NCI-H2171 treated with DMSO at 0.1 percent for 48 hours (cell line): ENCODE measurements around the gene NAB1.
A peak's percentile ranks its signal among the peaks of the same experiment; 100 is the strongest.
"Not testable (repeated sequence)": the region's sequence is repeated elsewhere in the genome, so short reads cannot be mapped to it uniquely, and the experiment has no call there.

Experiments used
- DNase-seq: peaks from one replicate; lab custom pipeline; 2025; lab: John Stamatoyannopoulos, UW

NAB1 gene

GRCh38 chr2:190670182-190670946 lies 21.5 kb downstream of the NAB1 start:
- no peak for DNase-seq

- DNase-seq = no peak
These were observed 26.2 kb downstream of the NAB1 start for GRCh38 chr2:190674966-190675650.

GRCh38 chr2:190677255-190677654 lies 28.4 kb downstream of the NAB1 start:
- DNase-seq = no peak

- DNase-seq = no peak
These were observed 29.7 kb downstream of the NAB1 start for GRCh38 chr2:190678444-190679162.

- DNase-seq = no peak
These were observed 30.5 kb downstream of the NAB1 start for GRCh38 chr2:190679391-190679790.

- peak; percentile 19 for DNase-seq
These were observed 31.1 kb downstream of the NAB1 start for GRCh38 chr2:190679813-190680591.

GRCh38 chr2:190682168-190682567 lies 33.3 kb downstream of the NAB1 start:
- DNase-seq = no peak

- DNase-seq = no peak
These were observed 34.9 kb downstream of the NAB1 start for GRCh38 chr2:190683802-190684201.

GRCh38 chr2:190684931-190685330 lies 36.0 kb downstream of the NAB1 start:
- DNase-seq = no peak

GRCh38 chr2:190685333-190685732 lies 36.5 kb downstream of the NAB1 start:
- DNase-seq = no peak

GRCh38 chr2:190693533-190694232 lies 44.8 kb downstream of the NAB1 start:
- peak; percentile 26 for DNase-seq

- no peak for DNase-seq
These were observed 45.6 kb downstream of the NAB1 start for GRCh38 chr2:190694479-190694878.

GRCh38 chr2:190695739-190696138 lies 46.9 kb downstream of the NAB1 start:
- no peak for DNase-seq

- no peak for DNase-seq
These were observed 48.0 kb downstream of the NAB1 start for GRCh38 chr2:190696792-190697398.

- DNase-seq = no peak
These were observed 48.5 kb downstream of the NAB1 start for GRCh38 chr2:190697421-190697820.

GRCh38 chr2:190698895-190699294 lies 50.0 kb downstream of the NAB1 start:
- no peak for DNase-seq

GRCh38 chr2:190701586-190701985 lies 52.7 kb downstream of the NAB1 start:
- DNase-seq = no peak

GRCh38 chr2:190705280-190705679 lies 56.4 kb downstream of the NAB1 start:
- no peak for DNase-seq

- no peak for DNase-seq
These were observed 58.8 kb downstream of the NAB1 start for GRCh38 chr2:190707726-190708125.

GRCh38 chr2:190708650-190709049 lies 59.8 kb downstream of the NAB1 start:
- not testable (repeated sequence) for DNase-seq

- DNase-seq = no peak
These were observed 62.2 kb downstream of the NAB1 start for GRCh38 chr2:190711069-190711468.
